Fibroblast of lung (primary cell): ENCODE data around the gene CACNG7.

Experiments
- EZH2 ChIP-seq: IDR thresholded peaks from 2 replicates; pipeline ENCODE4 v1.5.1; 2012; ENCODE audit warnings: low read length, control low read depth, mild to moderate bottlenecking; ENCODE audit errors: missing control alignments
- TF ChIP-seq, protein P1 (sequence below), 2 donors: IDR thresholded peaks in 1 of 2; conservative IDR thresholded peaks in 1 of 2; 1 replicate in 1 of 2; 2 replicates in 1 of 2; pipeline ENCODE4 v1.5.1; 2011 to 2012; ENCODE audit warnings: low read length in 2 of 2, control low read depth in 1 of 2, inconsistent platforms in 1 of 2, low read depth in 1 of 2, mild to moderate bottlenecking in 1 of 2

DNA sequence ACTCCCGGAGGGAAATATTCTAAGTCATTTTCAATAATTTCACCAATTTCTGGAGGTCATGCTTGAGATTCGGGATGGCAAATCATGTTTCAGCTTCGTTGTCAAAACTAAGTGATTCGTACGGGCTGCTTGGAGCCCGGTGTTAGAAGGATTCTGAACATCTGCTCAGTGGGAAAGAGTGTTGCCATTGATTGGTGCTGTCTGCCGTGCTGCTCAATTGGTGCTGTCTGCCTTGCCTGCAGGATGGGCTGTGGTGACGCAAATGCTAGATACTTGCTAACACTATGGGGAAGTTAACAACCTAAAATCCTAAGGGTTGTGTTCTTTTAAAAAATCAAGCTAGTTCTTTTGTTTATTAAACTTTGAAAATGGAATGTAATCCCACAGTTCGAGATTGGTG is 36.4 kb downstream of the CACNG7 start:
- no peak for TF ChIP-seq EZH2
- TF ChIP-seq, protein P1, sequence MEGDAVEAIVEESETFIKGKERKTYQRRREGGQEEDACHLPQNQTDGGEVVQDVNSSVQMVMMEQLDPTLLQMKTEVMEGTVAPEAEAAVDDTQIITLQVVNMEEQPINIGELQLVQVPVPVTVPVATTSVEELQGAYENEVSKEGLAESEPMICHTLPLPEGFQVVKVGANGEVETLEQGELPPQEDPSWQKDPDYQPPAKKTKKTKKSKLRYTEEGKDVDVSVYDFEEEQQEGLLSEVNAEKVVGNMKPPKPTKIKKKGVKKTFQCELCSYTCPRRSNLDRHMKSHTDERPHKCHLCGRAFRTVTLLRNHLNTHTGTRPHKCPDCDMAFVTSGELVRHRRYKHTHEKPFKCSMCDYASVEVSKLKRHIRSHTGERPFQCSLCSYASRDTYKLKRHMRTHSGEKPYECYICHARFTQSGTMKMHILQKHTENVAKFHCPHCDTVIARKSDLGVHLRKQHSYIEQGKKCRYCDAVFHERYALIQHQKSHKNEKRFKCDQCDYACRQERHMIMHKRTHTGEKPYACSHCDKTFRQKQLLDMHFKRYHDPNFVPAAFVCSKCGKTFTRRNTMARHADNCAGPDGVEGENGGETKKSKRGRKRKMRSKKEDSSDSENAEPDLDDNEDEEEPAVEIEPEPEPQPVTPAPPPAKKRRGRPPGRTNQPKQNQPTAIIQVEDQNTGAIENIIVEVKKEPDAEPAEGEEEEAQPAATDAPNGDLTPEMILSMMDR (conservative IDR thresholded peaks at IDR 0.05 in 1 of 2, IDR thresholded peaks at IDR 0.05 in 1 of 2; ENCODE audit: low read depth in 1 of 2, low read length in 2 of 2): no peak
